Endothelial cell (in vitro differentiated cells): ENCODE results near the gene DCAF6. TPM values are rescaled to one million over a fixed set of nuclear protein-coding genes. Genes with fewer than 3 reads are reported as not detected.

Experiments used
- DNase-seq: peaks from one replicate; pipeline ENCODE4 v3.0.0; 2021; ENCODE audit warnings: low spot score
- H3K27ac Mint-ChIP-seq: one replicate; pipeline ENCODE4 v1.8.0; 2021; ENCODE audit warnings: mixed read lengths, inconsistent platforms; ENCODE audit not compliant: unreplicated experiment
- H3K27me3 Mint-ChIP-seq: one replicate; pipeline ENCODE4 v1.8.0; 2021; ENCODE audit warnings: mild to moderate bottlenecking, moderate library complexity, mixed read lengths, inconsistent platforms; ENCODE audit not compliant: unreplicated experiment
- H3K36me3 Mint-ChIP-seq: one replicate; pipeline ENCODE4 v1.8.0; 2021; ENCODE audit warnings: mild to moderate bottlenecking, low read depth, mixed read lengths, inconsistent platforms; ENCODE audit not compliant: unreplicated experiment
- H3K4me1 Mint-ChIP-seq: one replicate; pipeline ENCODE4 v1.8.0; 2021; ENCODE audit warnings: mild to moderate bottlenecking, mixed read lengths, inconsistent platforms; ENCODE audit not compliant: unreplicated experiment
- H3K4me3 Mint-ChIP-seq: one replicate; pipeline ENCODE4 v1.8.0; 2021; ENCODE audit warnings: mild to moderate bottlenecking, mixed read lengths, inconsistent platforms; ENCODE audit not compliant: unreplicated experiment
- H3K9me3 Mint-ChIP-seq: one replicate; pipeline ENCODE4 v1.8.0; 2021; ENCODE audit warnings: mixed read lengths, inconsistent platforms; ENCODE audit not compliant: unreplicated experiment
- total RNA-seq: library from RNA; stranded (reverse); fragmentation: NEBNext Ultra II Directional; extraction: Animal tissue kit (Norgen Biotek cat#: 25700); gene quantifications from one replicate; pipeline ENCODE4 v1.2.1, GENCODE V29; 2021; ENCODE audit not compliant: unreplicated experiment
- TF ChIP-seq, protein P1 (sequence below): fragments of 200-600 bp; sonication (generic); IDR thresholded peaks from one replicate; pipeline ENCODE4 v1.5.0; 2021; ENCODE audit warnings: antibody characterized with exemption; ENCODE audit not compliant: unreplicated experiment

DCAF6 gene
- total RNA-seq, 1 donor from 2014 or later = 21.0 TPM

DNA sequence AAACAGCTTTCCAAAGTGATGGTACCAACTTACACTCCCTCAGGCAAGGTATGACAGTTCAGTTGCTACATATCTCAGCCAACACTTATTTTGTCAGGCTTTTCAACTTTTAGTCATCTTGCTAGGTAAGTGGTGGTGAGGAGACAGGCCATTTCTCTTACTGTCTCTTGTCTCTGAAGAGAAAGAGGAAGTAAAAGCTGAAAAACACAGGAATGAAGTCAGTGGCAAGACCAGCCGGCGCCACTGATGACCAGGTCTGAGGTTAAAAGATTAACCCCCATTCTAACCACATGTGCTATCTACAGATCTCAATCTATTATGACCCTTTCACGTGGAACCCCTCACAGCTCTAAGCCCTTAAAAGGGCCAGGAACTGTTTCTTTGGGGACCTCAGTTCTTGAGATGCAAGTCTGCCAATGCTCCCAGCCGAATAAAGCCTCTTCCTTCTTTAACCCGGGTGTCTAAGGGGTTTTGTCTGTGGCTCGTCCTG, 26.7 kb upstream of the DCAF6 start:
- peaks cover 12% of the 10 kb centered on the region for H3K36me3 Mint-ChIP-seq
- peaks cover 14% of the 10 kb centered on the region for H3K4me1 Mint-ChIP-seq
- TF ChIP-seq, protein P1, sequence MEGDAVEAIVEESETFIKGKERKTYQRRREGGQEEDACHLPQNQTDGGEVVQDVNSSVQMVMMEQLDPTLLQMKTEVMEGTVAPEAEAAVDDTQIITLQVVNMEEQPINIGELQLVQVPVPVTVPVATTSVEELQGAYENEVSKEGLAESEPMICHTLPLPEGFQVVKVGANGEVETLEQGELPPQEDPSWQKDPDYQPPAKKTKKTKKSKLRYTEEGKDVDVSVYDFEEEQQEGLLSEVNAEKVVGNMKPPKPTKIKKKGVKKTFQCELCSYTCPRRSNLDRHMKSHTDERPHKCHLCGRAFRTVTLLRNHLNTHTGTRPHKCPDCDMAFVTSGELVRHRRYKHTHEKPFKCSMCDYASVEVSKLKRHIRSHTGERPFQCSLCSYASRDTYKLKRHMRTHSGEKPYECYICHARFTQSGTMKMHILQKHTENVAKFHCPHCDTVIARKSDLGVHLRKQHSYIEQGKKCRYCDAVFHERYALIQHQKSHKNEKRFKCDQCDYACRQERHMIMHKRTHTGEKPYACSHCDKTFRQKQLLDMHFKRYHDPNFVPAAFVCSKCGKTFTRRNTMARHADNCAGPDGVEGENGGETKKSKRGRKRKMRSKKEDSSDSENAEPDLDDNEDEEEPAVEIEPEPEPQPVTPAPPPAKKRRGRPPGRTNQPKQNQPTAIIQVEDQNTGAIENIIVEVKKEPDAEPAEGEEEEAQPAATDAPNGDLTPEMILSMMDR = no peak
- H3K4me3 Mint-ChIP-seq = no peak overlapping the region
- H3K27me3 Mint-ChIP-seq = no peaks in the 10 kb centered on the region
- no peak overlapping the region for H3K27ac Mint-ChIP-seq
- peaks cover 5% of the 10 kb centered on the region for H3K9me3 Mint-ChIP-seq
- DNase-seq = no peak

DNA sequence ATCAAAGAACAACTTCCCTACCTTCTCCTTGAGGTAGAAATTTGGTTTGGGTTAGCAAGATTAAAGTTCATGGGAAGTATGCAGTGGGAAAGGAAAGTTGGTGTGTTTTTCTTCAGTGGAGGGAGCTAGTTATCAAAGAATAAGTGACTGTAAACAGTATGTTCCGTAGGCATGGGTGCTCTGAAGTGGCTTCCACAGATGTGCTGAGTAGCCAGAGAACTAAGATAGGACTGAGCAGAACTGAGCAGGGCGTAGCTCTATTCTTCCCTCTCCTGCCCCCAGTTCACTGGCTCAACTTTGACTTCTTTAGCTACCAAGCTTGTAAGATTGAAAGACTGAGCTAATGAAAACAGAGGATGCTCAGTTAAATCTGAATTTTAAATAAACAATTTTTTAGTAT, 26.0 kb upstream of the DCAF6 start:
- Mint-ChIP-seq H3K9me3 (peaks cover 5% of the 10 kb centered on the region), H3K4me1 (peaks cover 6% of the 10 kb centered on the region), H3K27me3 (no peaks in the 10 kb centered on the region), H3K36me3 (peaks cover 12% of the 10 kb centered on the region), H3K27ac (no peak overlapping the region), H3K4me3 (no peak overlapping the region)
- DNase-seq = no peak
- TF ChIP-seq, protein P1 = no peak

DNA sequence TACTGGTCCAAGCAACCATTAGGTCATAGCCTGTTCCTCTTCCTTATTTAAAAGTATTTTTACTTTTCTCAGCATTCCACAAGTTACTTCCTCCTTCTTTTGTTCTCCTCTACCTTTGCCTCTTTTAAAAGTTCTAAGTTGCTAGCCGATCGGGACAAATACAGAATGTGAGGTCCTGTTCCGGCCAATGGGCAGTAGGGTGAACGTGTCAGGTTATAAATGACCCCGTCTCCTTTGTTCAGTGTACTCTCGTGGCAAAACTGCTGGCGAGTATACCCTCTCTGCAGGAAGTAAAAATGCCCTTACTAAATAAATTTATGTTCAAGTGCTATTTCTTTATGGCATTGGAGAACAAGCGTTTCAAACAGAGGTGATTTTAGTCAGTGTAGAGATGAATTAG, 25.1 kb upstream of the DCAF6 start:
- no peak for DNase-seq
- no peaks in the 10 kb centered on the region for H3K27me3 Mint-ChIP-seq
- H3K4me1 Mint-ChIP-seq = peaks cover 2% of the 10 kb centered on the region
- TF ChIP-seq, protein P1 = no peak
- peaks cover 5% of the 10 kb centered on the region for H3K9me3 Mint-ChIP-seq
- no peak overlapping the region for H3K4me3 Mint-ChIP-seq
- H3K36me3 Mint-ChIP-seq = peaks cover 12% of the 10 kb centered on the region
- H3K27ac Mint-ChIP-seq = no peak overlapping the region

DNA sequence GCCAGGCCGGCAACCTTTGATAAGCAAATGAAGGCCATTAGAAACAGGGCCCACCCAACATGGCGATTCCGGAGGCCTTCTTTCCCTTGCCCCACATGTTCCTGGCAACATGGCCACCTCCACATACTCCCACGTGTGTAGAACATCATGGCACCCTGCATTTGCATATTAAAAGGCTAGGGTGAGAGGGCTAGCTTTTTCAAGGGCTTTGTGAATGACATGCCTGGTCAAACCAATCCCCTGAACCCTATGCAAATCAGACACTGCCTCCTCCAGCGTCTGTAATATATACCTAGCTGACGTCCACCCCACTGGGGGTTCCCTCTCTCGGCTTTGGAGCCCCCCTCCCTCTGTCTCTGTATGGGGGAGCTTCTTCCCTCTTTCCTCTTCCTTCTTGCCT, 24.2 kb upstream of the DCAF6 start:
- Mint-ChIP-seq H3K27me3 (no peaks in the 10 kb centered on the region), H3K4me3 (no peak overlapping the region), H3K4me1 (peaks cover 2% of the 10 kb centered on the region)

DNA sequence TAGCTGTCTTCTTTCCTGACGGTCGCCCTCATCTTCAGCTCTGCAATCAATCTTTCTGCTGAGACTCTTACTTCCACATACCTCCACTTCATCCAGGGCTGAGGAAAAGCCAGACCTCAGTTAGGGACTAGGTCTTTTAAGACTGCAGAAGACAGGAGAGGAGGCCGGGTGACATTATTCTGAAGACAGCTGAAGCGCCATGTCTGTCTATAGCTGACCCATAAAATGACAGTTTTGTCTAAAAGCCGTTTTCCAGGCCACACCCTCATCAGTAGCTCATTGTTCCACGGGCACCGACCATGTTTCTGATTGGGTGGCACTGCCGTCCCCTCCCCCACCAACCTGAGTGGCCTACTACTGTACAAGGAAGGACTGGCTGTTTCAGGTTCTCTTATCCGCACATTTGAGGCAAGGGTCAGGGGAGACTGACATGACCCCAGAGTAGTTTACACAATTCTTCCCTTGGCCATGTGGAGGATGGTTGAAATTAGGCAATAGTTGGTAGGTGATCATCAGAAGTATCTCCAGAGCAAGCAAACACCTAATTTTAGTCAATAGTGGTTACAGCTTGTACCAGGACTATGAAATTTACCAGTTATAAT, 22.5 kb upstream of the DCAF6 start, which contains the start of gene ADCY10:
TSS of gene ADCY10 (minus strand) at position 240 of the 602 bp plus-strand sequence. CDS start 8,994 bp downstream, outside the sequence.
- TF ChIP-seq, protein P1 = no peak
- H3K36me3 Mint-ChIP-seq = peaks cover 12% of the 10 kb centered on the region
- no peak within 1 kb of the TSS for H3K27ac Mint-ChIP-seq
- H3K9me3 Mint-ChIP-seq = peaks cover 5% of the 10 kb centered on the region
- peaks cover 2% of the 10 kb centered on the region for H3K4me1 Mint-ChIP-seq
- no peak within 1 kb of the TSS for H3K4me3 Mint-ChIP-seq
- DNase-seq = no peak
- H3K27me3 Mint-ChIP-seq = no peaks in the 10 kb centered on the region

More for the DNA sequence above, 24.2 kb upstream of the DCAF6 start:
- Mint-ChIP-seq H3K9me3 (peaks cover 5% of the 10 kb centered on the region), H3K27ac (no peak overlapping the region), H3K36me3 (peaks cover 12% of the 10 kb centered on the region)
- no peak for DNase-seq
- TF ChIP-seq, protein P1 = no peak
